GM12801 (cell line): Measurements from ENCODE around the gene NTM.

ENCODE experiments used
- TF ChIP-seq, protein P1 (sequence below): IDR thresholded peaks from one replicate; pipeline ENCODE4 v1.5.1; 2011; ENCODE audit warnings: control low read depth; ENCODE audit not compliant: insufficient read length; ENCODE audit errors: extremely low read depth

The NTM gene

DNA sequence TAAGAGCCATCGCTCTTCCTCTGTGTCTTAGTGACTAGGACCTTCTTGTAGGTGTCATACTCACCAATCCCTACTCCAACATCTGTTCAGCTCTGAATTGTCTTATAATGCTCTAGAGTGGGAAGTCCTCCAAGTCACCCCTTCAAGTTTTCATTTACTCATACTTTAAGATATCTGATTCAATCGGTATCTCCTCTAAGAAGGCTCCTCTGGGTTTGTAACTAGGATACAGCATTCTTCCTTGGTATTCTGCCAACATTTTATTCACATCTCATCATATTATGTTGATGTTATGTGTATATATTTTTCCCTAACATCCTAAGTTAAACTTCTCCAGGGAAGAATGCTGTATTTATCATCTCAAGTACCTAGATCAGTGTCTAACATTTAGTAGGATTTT is 662.1 kb downstream of the NTM start:
- TF ChIP-seq, protein P1, sequence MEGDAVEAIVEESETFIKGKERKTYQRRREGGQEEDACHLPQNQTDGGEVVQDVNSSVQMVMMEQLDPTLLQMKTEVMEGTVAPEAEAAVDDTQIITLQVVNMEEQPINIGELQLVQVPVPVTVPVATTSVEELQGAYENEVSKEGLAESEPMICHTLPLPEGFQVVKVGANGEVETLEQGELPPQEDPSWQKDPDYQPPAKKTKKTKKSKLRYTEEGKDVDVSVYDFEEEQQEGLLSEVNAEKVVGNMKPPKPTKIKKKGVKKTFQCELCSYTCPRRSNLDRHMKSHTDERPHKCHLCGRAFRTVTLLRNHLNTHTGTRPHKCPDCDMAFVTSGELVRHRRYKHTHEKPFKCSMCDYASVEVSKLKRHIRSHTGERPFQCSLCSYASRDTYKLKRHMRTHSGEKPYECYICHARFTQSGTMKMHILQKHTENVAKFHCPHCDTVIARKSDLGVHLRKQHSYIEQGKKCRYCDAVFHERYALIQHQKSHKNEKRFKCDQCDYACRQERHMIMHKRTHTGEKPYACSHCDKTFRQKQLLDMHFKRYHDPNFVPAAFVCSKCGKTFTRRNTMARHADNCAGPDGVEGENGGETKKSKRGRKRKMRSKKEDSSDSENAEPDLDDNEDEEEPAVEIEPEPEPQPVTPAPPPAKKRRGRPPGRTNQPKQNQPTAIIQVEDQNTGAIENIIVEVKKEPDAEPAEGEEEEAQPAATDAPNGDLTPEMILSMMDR, result no peak

DNA sequence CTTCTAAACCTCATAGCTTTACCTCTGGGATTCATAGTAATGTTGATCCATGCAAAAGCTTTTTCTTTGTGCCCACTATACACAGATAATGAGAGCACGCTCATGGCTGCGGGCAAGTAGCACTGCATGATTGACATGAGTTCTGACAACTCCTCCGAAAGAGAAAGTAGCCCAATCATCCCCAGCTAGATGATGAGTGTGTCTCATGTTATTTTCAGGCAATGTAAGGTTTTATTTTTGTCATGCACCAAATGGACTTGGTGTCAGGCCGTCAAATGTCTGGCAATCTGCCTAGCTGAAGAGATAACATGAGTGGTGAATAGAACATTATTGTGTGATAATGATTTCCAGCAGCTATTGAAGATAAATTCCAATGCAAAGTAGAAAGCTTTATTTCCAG is 662.6 kb downstream of the NTM start:
- TF ChIP-seq, protein P1, result no peak

- TF ChIP-seq, protein P1, result no peak
These were observed 664.8 kb downstream of the NTM start for GRCh38 chr11:132035228-132035627.

DNA sequence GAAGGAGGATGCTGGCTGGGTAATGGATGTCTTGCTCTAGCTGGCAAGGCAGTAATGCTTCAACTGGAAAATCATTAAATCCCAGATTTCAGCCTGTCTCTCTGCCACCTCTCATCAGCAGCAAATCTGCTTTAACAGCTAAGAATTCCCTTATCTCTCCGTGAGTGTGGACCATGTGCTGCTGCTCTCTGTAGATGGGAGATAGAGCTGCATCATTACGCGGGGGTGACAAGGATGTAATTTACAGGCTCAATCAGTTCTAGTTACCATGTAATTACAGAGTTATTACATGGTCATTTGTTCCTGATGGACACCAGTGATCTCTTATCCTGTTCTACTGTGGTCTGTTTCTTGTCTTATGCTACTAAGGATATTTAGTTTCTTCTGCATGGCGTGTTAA is 665.4 kb downstream of the NTM start:
- TF ChIP-seq, protein P1, result no peak

GRCh38 chr11:132036220-132036619 is 665.8 kb downstream of the NTM start:
- TF ChIP-seq, protein P1, result no peak

DNA sequence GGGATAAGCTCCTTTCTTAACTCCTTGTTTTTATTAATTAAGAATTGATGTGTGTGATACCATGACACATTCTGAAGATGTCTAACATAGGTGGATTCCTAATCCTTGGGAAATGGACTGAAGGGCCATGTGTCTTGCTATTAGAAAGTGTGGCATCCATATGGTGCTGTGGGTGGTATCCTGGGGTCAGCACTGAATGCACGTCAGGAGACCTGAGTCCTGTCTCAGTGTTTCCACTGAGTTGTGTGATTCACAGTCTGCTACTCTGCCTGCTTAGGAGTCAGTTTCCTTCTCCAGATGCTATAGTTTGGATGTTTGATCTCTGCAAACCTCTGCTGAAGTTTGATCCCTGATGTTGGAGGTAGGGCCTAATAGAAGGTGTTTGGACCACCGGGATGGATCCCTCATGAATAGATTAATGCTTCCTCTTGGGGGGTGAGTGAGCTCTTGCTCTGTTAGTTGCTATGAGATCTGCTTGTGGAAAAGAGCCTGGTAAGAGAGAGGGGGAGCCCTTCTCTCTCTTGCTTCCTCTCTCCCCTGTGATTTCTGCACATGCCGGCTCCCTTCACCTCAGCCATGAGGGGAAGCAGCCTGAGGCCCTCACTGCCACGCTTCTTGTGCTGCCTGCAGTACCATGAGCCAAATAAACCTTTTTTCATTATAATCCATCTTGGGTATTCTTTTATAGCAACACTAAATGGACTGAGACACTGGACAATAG is 666.5 kb downstream of the NTM start:
- TF ChIP-seq, protein P1, result no peak

DNA sequence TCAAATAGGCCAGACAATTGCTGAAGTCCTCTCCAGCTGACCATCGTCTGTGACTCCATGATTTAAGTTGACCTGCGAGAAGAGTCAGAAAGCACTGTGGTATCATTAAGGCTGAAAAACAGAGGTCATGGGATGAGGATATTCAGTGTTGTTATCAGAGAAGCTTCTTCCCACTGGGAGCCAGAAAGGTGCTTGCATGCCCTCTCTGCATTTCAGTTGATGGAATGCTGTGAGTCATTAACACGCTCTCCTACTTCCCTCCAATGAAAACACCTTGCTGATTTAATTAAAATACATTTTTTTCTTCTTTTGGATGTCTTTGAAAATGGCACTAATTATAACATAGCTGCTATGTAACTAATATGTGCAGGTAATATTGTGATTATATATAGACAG is 667.0 kb downstream of the NTM start:
- TF ChIP-seq, protein P1, result no peak

DNA sequence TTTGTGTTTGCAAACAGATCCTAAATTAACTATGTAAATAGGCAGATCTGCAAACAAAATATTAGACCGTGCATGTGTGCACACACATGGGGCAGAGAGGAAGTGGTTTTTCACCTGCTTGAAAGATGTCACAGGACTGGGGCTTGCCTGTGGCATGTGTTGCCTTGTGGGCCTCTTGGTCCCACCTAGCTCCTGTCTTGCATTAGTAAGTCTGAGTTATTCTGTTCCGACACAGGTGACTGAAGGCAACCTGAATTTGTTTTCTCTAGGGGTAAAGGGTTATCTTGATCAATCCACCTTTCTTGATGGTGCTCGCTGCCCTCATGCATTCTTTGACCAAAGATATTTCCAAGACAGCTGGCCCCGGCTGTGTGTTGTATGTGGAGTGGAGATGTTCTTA is 667.5 kb downstream of the NTM start:
- TF ChIP-seq, protein P1, result no peak
